Measurements from ENCODE around the gene SCGB3A1.

GRCh38 chr5:180631549-180632383 lies 40.5 kb upstream of the SCGB3A1 start:
- TF ChIP-seq POLR2A (IDR thresholded peaks at IDR 0.05), result no peak
- TF ChIP-seq POLR2AphosphoS5 (IDR thresholded peaks at IDR 0.05), result no peak
- TF ChIP-seq, protein P1, sequence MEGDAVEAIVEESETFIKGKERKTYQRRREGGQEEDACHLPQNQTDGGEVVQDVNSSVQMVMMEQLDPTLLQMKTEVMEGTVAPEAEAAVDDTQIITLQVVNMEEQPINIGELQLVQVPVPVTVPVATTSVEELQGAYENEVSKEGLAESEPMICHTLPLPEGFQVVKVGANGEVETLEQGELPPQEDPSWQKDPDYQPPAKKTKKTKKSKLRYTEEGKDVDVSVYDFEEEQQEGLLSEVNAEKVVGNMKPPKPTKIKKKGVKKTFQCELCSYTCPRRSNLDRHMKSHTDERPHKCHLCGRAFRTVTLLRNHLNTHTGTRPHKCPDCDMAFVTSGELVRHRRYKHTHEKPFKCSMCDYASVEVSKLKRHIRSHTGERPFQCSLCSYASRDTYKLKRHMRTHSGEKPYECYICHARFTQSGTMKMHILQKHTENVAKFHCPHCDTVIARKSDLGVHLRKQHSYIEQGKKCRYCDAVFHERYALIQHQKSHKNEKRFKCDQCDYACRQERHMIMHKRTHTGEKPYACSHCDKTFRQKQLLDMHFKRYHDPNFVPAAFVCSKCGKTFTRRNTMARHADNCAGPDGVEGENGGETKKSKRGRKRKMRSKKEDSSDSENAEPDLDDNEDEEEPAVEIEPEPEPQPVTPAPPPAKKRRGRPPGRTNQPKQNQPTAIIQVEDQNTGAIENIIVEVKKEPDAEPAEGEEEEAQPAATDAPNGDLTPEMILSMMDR (IDR thresholded peaks at IDR 0.05), result no peak
